Measurements from ENCODE around the gene PNMA6E.

GRCh38 chrX:153449368-153450113, 48.4 kb upstream of the PNMA6E start:
- TF ChIP-seq CTCF (IDR thresholded peaks at IDR 0.05; ENCODE audit: extremely low read depth in 1 of 2, insufficient read depth in 1 of 2, low read depth in 1 of 2, low read length in 2 of 2) (no peak), MAX (IDR thresholded peaks at IDR 0.05; ENCODE audit: insufficient read depth, insufficient read length) (no peak), EZH2 (IDR thresholded peaks at IDR 0.05; ENCODE audit: borderline replicate concordance, low read depth, low read length, severe bottlenecking) (no peak), POLR2A (IDR thresholded peaks at IDR 0.05; ENCODE audit: low read depth, low read length) (no peak), MYC (IDR thresholded peaks at IDR 0.05; ENCODE audit: low read depth, low read length) (no peak), POLR2AphosphoS5 (IDR thresholded peaks at IDR 0.05; ENCODE audit: insufficient read depth, low read depth, low read length) (no peak), JUN (IDR thresholded peaks at IDR 0.05; ENCODE audit: borderline replicate concordance, insufficient read depth, insufficient read length, low read depth) (no peak)
